Amniotic stem cell (primary cell): ENCODE measurements around the gene MBOAT2.
"Not testable (repeated sequence)": the region's sequence is repeated elsewhere in the genome, so short reads cannot be mapped to it uniquely, and the experiment has no call there.

Experiments used
- DNase-seq: peaks from one replicate; lab custom pipeline; 2025; lab: John Stamatoyannopoulos, UW

MBOAT2 gene, protein sequence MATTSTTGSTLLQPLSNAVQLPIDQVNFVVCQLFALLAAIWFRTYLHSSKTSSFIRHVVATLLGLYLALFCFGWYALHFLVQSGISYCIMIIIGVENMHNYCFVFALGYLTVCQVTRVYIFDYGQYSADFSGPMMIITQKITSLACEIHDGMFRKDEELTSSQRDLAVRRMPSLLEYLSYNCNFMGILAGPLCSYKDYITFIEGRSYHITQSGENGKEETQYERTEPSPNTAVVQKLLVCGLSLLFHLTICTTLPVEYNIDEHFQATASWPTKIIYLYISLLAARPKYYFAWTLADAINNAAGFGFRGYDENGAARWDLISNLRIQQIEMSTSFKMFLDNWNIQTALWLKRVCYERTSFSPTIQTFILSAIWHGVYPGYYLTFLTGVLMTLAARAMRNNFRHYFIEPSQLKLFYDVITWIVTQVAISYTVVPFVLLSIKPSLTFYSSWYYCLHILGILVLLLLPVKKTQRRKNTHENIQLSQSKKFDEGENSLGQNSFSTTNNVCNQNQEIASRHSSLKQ

GRCh38 chr2:9003616-9004337 is at the start of gene MBOAT2:
MBOAT2 (minus strand) TSS chr2:9003684; CDS start chr2:9003614, 70 bp downstream.
- DNase-seq: peak; percentile 75

GRCh38 chr2:9052821-9053533 is 49.5 kb upstream of the MBOAT2 start:
- DNase-seq: no peak

GRCh38 chr2:9051451-9051850 is 48.0 kb upstream of the MBOAT2 start:
- DNase-seq: not testable (repeated sequence)

- no peak for DNase-seq
These were observed 46.8 kb upstream of the MBOAT2 start for GRCh38 chr2:9050122-9050809.

DNA sequence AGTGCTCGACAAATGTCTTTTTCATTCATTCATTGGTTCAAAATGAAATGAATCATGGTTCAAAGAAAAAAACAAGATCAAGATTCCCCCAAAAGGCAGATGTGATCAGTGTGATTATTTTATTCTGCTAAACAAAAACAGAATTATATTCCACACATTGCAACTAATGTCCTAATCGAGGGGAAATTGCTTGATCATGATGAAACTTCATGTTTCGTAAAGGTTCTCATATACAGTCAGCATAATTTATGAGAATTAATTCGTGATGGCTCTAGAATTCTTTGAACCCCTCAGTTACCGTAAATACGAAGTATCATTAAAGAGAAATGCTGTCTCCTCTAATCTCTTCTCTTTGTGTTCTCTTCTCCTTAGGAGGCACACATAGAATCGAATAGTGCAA is 42.1 kb upstream of the MBOAT2 start:
- DNase-seq: no peak

GRCh38 chr2:9043491-9043890 is 40.0 kb upstream of the MBOAT2 start:
- not testable (repeated sequence) for DNase-seq

- DNase-seq: no peak
These were observed 33.7 kb upstream of the MBOAT2 start for GRCh38 chr2:9037166-9037565.

DNA sequence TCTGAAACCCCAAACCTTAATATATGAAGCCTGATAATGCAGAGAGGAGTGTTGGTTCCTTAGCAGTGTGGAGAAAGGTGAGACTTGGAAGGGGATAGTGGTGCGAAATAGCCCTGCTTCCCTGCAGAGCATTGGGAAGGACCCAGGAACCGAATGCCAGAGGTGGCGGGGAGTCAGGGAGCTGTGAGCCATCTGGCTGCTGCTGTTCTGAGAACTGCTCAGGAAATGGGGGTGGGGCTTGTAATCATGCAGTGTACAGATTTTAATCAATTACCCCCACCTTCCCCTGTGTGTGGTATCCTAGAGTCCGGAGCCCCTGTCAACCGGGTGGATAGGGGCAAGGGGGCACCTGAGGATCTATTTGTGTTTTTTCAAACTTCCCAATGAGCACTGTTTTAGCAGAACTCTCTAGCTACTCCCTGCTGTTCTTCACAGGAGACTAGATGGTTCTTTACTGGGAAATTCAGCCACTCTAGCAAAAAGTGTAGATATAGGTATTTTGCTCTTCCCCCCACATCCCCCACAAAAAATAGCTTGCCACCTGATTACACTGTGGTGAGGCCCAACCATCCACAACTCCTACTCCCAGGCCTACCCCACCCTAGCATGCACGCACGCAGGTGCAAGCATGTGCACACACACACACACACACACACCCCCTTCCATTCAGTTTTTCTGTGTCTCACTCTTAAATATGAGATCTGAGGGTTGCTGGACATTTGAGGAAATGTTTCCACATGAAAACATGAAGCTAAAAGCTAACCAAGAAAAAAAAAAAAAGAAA is 30.1 kb upstream of the MBOAT2 start:
- no peak for DNase-seq

DNA sequence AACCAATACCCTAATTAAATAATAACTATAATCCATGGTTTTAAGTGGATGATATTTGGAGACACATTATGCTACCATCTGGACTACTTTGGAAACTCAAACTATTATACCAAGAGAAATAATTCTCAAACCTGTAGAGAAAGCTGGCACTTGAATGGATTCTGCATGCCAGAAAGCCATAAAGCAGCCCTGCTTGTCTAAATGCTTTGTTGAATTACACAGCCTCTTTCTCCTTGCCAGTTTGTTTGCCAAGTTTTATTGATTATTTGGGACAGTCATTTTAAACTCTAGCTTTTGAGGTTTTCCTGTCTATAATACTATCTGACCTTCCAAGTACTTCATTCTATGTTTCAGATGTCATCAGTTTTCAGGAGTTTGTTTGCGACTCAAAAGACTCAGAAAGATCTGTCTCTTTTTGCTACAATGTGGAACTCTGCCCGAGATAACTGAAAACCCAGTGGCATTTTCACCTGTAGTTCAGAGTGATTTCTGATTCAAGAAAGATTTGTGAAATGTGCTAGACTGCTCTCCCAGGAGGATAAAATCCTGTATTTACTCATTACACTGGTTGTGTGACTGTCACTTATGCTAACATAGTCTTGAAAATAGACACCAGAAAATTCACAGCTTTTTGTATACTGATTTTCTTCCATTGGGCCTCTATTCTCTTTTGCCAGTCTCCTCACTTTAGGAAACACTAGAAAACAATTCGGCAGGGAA is 29.2 kb upstream of the MBOAT2 start:
- no peak for DNase-seq

GRCh38 chr2:9032121-9032520 is 28.6 kb upstream of the MBOAT2 start:
- DNase-seq: no peak

DNA sequence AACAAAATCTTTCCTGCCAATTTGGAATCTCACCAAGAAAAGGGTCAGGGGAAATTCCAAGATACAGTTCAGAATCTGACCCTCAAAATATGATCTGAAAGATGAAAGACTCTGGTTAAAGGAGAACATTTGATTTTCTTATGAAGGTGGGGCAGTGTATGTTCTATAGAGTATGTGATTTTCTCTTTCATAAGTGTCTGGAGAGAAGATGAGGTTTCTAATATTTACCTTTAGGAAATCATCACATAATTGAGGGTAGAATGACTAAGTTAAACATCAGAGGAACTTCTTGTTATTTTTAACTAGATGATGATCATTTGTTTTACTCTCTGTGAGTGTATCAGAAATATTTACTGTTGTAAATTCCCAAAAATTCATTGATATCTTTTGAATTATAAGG is 27.8 kb upstream of the MBOAT2 start:
- no peak for DNase-seq

DNA sequence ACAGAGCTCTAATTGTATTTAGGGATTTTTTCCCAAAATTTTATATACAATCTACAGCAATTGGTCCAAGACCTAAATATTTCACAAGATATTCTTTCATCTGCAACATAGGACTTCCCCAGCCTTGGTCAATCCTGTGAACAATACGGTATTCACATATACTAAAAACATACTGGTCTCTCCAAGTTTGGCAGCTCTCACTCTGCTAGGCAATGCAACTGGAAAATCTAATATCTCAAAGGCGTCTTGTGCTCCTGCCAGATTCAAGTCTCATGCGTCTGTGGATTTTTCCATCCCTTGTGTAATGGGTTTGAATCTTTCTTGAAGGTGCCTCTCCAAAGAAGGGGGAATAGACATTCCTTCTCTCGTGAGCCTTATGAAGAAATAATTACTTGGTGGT is 27.4 kb upstream of the MBOAT2 start:
- no peak for DNase-seq

- no peak for DNase-seq
These were observed 26.7 kb upstream of the MBOAT2 start for GRCh38 chr2:9030190-9030589.

GRCh38 chr2:9029721-9030120 is 26.2 kb upstream of the MBOAT2 start:
- DNase-seq: no peak

GRCh38 chr2:9027884-9028283 is 24.4 kb upstream of the MBOAT2 start:
- no peak for DNase-seq

DNA sequence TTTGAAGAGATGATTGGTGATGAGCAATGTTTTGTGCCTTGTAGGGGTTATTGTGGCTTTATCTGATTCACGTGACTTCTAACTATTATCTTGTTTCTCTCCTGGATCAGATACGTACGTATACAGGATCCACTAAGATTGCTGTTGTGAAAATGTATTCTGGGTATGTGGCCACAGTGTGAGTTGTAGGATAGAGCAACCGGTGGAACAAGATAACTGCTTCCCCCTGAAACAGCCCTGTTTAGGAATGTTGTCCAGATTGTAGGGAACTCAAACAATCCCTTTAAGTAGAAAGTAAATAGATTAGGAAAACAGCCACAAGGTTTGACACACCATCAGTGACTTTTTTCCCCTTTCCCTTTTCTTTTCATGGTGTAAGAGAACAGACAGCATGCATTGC is 22.3 kb upstream of the MBOAT2 start:
- DNase-seq: no peak

- no peak for DNase-seq
These were observed 21.1 kb upstream of the MBOAT2 start for GRCh38 chr2:9024575-9024974.

DNA sequence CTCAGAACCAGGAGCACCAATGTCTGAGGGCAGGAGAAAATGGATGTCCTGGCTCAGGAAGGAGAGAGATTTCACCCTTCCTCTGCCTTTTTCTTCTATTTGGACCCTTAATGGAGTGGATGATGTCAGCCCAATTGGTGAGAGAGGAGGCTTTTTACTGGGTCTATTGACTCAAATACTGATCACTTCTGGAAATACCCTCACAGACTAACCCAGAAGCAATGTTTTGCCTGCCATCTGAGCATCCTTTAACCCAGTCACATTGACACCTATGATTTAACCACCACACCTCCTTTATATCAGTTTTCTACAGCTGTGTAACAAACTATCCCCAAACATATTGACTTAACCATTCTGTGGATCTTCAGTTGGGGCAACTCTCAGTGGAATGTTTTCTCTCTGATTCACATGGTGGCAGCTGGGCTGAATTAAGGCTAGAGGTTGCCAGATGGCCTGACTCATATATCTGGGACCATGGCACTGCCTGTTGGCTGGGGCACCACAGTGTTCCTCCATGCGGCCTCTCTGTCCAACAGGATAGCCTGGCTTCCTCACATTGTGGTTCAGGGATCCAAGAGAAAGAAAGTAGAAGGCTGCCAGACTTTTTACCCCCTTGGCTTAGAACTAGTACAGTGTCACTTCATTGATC is 18.2 kb upstream of the MBOAT2 start:
- DNase-seq: no peak

GRCh38 chr2:9020267-9020666 is 16.8 kb upstream of the MBOAT2 start:
- DNase-seq: no peak

- DNase-seq: no peak
These were observed 15.1 kb upstream of the MBOAT2 start for GRCh38 chr2:9018534-9018933.
